CD14-positive monocyte (primary cell): ENCODE results near the gene KAT6B. TPM values are rescaled to one million over a fixed set of nuclear protein-coding genes. Genes with fewer than 3 reads are reported as not detected.

Experiments used
- DNase-seq, 3 donors: peaks; one replicate each; pipeline ENCODE4 v3.0.0-alpha.2; 2011 to 2022
- H2AFZ ChIP-seq: 2 replicates; pipeline ENCODE4 v1.6.0; 2012; ENCODE audit warnings: mild to moderate bottlenecking, low read depth, low read length, inconsistent platforms; ENCODE audit not compliant: insufficient read depth, poor library complexity, severe bottlenecking
- H3K27ac ChIP-seq, 2 donors: 1 replicate in 1 of 2; 2 replicates in 1 of 2; pipeline ENCODE4 v1.5.1; 2012 to 2013; ENCODE audit warnings: low read length in 2 of 2, control low read depth in 1 of 2, inconsistent platforms in 1 of 2, low read depth in 1 of 2, mild to moderate bottlenecking in 1 of 2
- H3K27me3 ChIP-seq, 2 donors: one replicate each; pipeline versions ENCODE4 v1.6.0 to v1.6.1; 2011 to 2013; ENCODE audit warnings: low read length in 2 of 2; ENCODE audit not compliant: control insufficient read depth in 2 of 2, insufficient read depth in 2 of 2
- H3K36me3 ChIP-seq, 2 donors: replicated peaks in 1 of 2; 1 replicate in 1 of 2; 2 replicates in 1 of 2; pipeline versions ENCODE4 v1.5.1 to v1.6.1; 2012 to 2013; ENCODE audit warnings: low read length in 2 of 2, control low read depth in 1 of 2, inconsistent platforms in 1 of 2, mild to moderate bottlenecking in 1 of 2; ENCODE audit not compliant: insufficient read depth in 2 of 2, control insufficient read depth in 1 of 2
- H3K4me1 ChIP-seq, 2 donors: 1 replicate in 1 of 2; 2 replicates in 1 of 2; pipeline versions ENCODE4 v1.5.1 to v1.6.1; 2012 to 2013; ENCODE audit warnings: low read length in 2 of 2, control low read depth in 1 of 2, inconsistent platforms in 1 of 2, mild to moderate bottlenecking in 1 of 2, moderate library complexity in 1 of 2; ENCODE audit not compliant: insufficient read depth in 2 of 2, control insufficient read depth in 1 of 2
- H3K4me2 ChIP-seq: replicated peaks from 2 replicates; pipeline ENCODE3; 2012; ENCODE audit warnings: low read length, moderate library complexity, mild to moderate bottlenecking; ENCODE audit not compliant: poor library complexity, severe bottlenecking; ENCODE audit errors: extremely low read depth
- H3K4me3 ChIP-seq, 3 experiments: fragments of 200-600 bp in 1 of 3; sonication (generic) in 1 of 3; replicated peaks in 1 of 3; 1 replicate in 2 of 3; 2 replicates in 1 of 3; pipeline ENCODE4 v1.5.1; 2011 to 2013; ENCODE audit warnings: low read length in 3 of 3, mild to moderate bottlenecking in 3 of 3, control low read depth in 2 of 3, low read depth in 2 of 3, inconsistent platforms in 1 of 3, moderate library complexity in 1 of 3
- H3K79me2 ChIP-seq: 2 replicates; pipeline ENCODE4 v1.6.0; 2012; ENCODE audit warnings: mild to moderate bottlenecking, control low read depth, inconsistent platforms, low read length, moderate library complexity; ENCODE audit not compliant: insufficient read depth
- H3K9ac ChIP-seq: 2 replicates; pipeline ENCODE4 v1.6.0; 2017; ENCODE audit warnings: low read length, mild to moderate bottlenecking; ENCODE audit not compliant: insufficient read depth, poor library complexity, severe bottlenecking
- H3K9me3 ChIP-seq, 2 donors: replicated peaks in 1 of 2; 1 replicate in 1 of 2; 2 replicates in 1 of 2; pipeline versions ENCODE4 v1.5.1 to v1.6.1; 2012 to 2013; ENCODE audit warnings: low read length in 2 of 2, control low read depth in 1 of 2; ENCODE audit not compliant: control insufficient read depth in 1 of 2, insufficient read depth in 1 of 2
- H4K20me1 ChIP-seq: 2 replicates; pipeline ENCODE4 v1.6.0; 2012; ENCODE audit warnings: mild to moderate bottlenecking, low read length, control low read depth, moderate library complexity; ENCODE audit not compliant: insufficient read depth
- H3K27ac Mint-ChIP-seq, 7 donors: one replicate each; pipeline ENCODE4 v1.8.0; 2020; ENCODE audit warnings: mild to moderate bottlenecking in 7 of 7, mixed read lengths in 7 of 7, moderate library complexity in 6 of 7, inconsistent platforms in 2 of 7
- H3K27me3 Mint-ChIP-seq, 3 donors: one replicate each; pipeline ENCODE4 v1.8.0; 2021 to 2022; ENCODE audit warnings: low read depth in 3 of 3, mild to moderate bottlenecking in 3 of 3, mixed read lengths in 3 of 3, moderate library complexity in 3 of 3, inconsistent platforms in 1 of 3
- H3K36me3 Mint-ChIP-seq, 2 donors: one replicate each; pipeline ENCODE4 v1.8.0; 2020; ENCODE audit warnings: mixed read lengths in 2 of 2, inconsistent platforms in 1 of 2, mild to moderate bottlenecking in 1 of 2
- H3K4me1 Mint-ChIP-seq: one replicate; pipeline ENCODE4 v1.8.0; 2020; ENCODE audit warnings: mild to moderate bottlenecking, mixed read lengths
- H3K4me3 Mint-ChIP-seq, 2 donors: one replicate each; pipeline ENCODE4 v1.8.0; 2020; ENCODE audit warnings: mild to moderate bottlenecking in 2 of 2, mixed read lengths in 2 of 2, moderate library complexity in 1 of 2
- H3K9me3 Mint-ChIP-seq, 7 donors: one replicate each; pipeline ENCODE4 v1.8.0; 2020 to 2022; ENCODE audit warnings: mixed read lengths in 7 of 7, mild to moderate bottlenecking in 6 of 7, moderate library complexity in 6 of 7, inconsistent platforms in 2 of 7
- WGBS: methylation state at CpG from one replicate; pipeline ENCODE4 v1.1.5; 2013; ENCODE audit warnings: missing lambda C conversion rate; ENCODE audit not compliant: insufficient coverage; 5-methylcytosine and 5-hydroxymethylcytosine counted together
- intact Hi-C, 2 donors: fragments of 100-400 bp; cut with micrococcal nuclease; formaldehyde crosslinking; loops; one replicate each; pipeline versions ENCODE4 v1.15.0 to v1.15.1; 2023
- polyA plus RNA-seq, 3 donors: library from polyadenylated mRNA; depleted of rRNA in 1 of 3; unstranded in 2 of 3; stranded (reverse) in 1 of 3; fragments of 300-500 nt in 2 of 3; fragments of >200 nt in 1 of 3; fragmentation: Illumina TruSeq in 2 of 3; gene quantifications; 1 replicate in 2 of 3; 2 replicates in 1 of 3; pipeline ENCODE4 v1.2.3, GENCODE V29; 2012 to 2021
- TF ChIP-seq, protein P1 (sequence below): fragments of 200-600 bp; IDR thresholded peaks from one replicate; pipeline ENCODE4 v1.8.0; 2022; ENCODE audit warnings: antibody characterized with exemption, mild to moderate bottlenecking

The KAT6B gene
- polyA plus RNA-seq, 3 donors, result 3.3 to 6.4 (median 6.2) TPM

GRCh38 chr10:74852381-74852780, 26.0 kb downstream of the KAT6B start:
- Histone ChIP-seq H4K20me1 (no peaks in the 10 kb centered on the region), H3K79me2 (peaks cover 97% of the 10 kb centered on the region), H3K4me1 (peaks cover 4 to 5% of the 10 kb centered on the region in 2 donors), H3K4me2 (no peak overlapping the region), H3K4me3 (no peak overlapping the region), H3K27ac (no peak overlapping the region), H2AFZ (no peak overlapping the region), H3K27me3 (no peaks in the 10 kb centered on the region), H3K36me3 (no peaks in the 10 kb centered on the region), H3K9ac (no peak overlapping the region), H3K9me3 (no peaks in the 10 kb centered on the region)
- WGBS, result 100% methylated on average over 2 of the region's 2 CpGs
- peaks cover 0 to 2% (median 0%) of the 10 kb centered on the region in 3 donors for H3K27me3 Mint-ChIP-seq
- no peak overlapping the region for H3K4me3 Mint-ChIP-seq
- peaks cover 12% of the 10 kb centered on the region for H3K4me1 Mint-ChIP-seq
- intact Hi-C loops, result no loop called here
- peaks cover 0 to 3% (median 2%) of the 10 kb centered on the region in 7 donors for H3K9me3 Mint-ChIP-seq
- DNase-seq, result no peak
- H3K27ac Mint-ChIP-seq, result peak overlapping the region in 1 of 7 donors; percentile 43
- TF ChIP-seq, protein P1, sequence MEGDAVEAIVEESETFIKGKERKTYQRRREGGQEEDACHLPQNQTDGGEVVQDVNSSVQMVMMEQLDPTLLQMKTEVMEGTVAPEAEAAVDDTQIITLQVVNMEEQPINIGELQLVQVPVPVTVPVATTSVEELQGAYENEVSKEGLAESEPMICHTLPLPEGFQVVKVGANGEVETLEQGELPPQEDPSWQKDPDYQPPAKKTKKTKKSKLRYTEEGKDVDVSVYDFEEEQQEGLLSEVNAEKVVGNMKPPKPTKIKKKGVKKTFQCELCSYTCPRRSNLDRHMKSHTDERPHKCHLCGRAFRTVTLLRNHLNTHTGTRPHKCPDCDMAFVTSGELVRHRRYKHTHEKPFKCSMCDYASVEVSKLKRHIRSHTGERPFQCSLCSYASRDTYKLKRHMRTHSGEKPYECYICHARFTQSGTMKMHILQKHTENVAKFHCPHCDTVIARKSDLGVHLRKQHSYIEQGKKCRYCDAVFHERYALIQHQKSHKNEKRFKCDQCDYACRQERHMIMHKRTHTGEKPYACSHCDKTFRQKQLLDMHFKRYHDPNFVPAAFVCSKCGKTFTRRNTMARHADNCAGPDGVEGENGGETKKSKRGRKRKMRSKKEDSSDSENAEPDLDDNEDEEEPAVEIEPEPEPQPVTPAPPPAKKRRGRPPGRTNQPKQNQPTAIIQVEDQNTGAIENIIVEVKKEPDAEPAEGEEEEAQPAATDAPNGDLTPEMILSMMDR, result no peak
- peaks cover 14 to 27% of the 10 kb centered on the region in 2 donors for H3K36me3 Mint-ChIP-seq

DNA sequence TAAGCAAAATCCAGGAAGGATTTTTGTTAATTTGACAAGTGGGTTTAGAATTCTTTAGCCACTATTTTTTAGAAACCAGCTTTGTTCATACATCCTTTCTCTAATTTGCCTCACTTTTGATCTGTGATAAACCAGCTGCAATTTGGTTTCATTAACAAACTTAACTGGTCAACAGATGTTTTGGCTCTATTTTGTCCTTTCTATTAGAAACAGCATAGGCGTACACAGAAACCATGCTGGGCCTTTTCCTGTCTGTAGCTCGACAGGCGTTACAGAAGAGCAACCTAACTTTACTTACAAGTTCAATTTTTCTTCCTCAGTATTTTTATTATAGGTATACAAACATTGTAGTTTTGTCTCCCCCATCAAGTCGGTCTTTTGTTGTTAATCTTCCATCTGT, 28.2 kb downstream of the KAT6B start:
- Mint-ChIP-seq H3K36me3 (peaks cover 14 to 20% of the 10 kb centered on the region in 2 donors), H3K27me3 (peaks cover 0 to 2% (median 0%) of the 10 kb centered on the region in 3 donors), H3K27ac (peak overlapping the region in 1 of 7 donors; percentile 80), H3K9me3 (peaks cover 0 to 3% (median 2%) of the 10 kb centered on the region in 7 donors), H3K4me3 (no peak overlapping the region), H3K4me1 (peaks cover 13% of the 10 kb centered on the region)
- H3K79me2 ChIP-seq, result peaks cover 87% of the 10 kb centered on the region
- H3K9ac ChIP-seq, result no peak overlapping the region
- H3K27ac ChIP-seq, result no peak overlapping the region
- no peaks in the 10 kb centered on the region for H3K27me3 ChIP-seq
- 100% methylated on average over 1 of the region's 4 CpGs for WGBS
- no peak for DNase-seq
- H2AFZ ChIP-seq, result no peak overlapping the region
- no peaks in the 10 kb centered on the region for H3K9me3 ChIP-seq
- H3K4me3 ChIP-seq, result no peak overlapping the region
- peaks cover 4 to 5% of the 10 kb centered on the region in 2 donors for H3K4me1 ChIP-seq
- H3K36me3 ChIP-seq, result no peaks in the 10 kb centered on the region
- no peaks in the 10 kb centered on the region for H4K20me1 ChIP-seq
- no peak overlapping the region for H3K4me2 ChIP-seq
- intact Hi-C loops, result no loop called here
- TF ChIP-seq, protein P1, result no peak
